ENCODE data around the gene KAZN.
"Not testable (repeated sequence)": the region's sequence is repeated elsewhere in the genome, so short reads cannot be mapped to it uniquely, and the experiment has no call there.

Gene KAZN

DNA sequence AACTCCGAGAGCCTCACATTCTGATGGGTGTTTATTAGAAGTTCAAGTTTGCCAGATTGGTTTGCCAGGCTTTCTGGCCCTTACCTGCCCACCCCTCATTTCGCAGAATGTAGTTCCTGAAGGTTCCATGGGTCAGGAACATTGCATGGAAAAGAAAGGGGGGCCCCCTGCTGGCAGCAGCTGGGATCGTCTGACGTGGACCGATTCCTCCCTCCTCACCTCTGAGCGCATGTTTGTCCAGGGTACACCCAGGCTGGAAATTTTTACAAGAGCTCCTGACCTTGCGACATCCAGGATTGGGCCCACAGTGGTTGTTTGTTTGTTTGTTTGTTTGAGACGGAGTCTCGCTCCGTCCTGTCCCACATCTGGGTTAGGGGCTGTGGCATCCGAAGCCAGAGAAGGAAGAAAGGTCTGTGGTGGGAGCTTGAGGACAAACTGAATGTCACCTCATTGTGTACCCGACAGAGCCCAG is 429.1 kb downstream of the KAZN start:
- DNase-seq = peak; percentile 67

DNA sequence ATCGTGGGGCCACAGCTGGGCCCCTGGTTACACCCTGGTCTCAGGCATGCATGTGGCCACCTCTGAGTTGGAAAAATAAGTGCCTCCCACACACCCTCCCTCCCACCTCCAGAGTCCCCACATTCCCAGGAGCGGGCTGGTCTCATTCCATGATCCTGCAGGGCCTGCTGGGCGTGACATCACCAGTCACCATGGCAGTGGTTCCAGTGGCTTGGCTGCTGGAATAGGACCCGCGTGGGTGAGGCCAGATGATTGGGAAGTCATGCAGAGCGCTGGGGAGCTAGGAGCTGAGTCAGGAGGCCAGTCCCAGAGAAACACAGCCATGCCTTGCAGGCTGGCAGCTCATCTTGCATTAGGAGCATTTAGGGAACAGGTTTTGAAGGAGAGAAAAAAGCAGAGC is 429.6 kb downstream of the KAZN start:
- no peak for DNase-seq

DNA sequence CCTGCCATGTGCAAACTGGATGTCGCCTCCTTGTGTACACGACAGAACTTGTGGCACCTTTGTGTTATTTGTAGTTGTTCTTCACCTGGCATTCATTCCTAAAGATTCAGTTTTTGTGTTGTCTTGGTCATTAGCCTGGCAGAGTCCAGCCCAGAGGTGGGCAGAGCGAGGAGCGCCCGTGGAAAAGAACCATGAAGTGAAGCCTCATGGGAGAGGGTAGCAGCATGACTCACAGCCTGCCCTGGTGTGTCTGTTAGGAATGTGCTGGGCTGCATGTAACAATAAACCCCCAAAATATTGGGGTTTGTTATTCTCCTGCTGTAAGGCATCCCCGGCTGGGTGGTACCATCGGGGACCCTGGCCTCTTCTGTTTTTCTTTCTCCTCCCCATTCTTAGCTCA is 430.1 kb downstream of the KAZN start:
- DNase-seq = no peak

DNA sequence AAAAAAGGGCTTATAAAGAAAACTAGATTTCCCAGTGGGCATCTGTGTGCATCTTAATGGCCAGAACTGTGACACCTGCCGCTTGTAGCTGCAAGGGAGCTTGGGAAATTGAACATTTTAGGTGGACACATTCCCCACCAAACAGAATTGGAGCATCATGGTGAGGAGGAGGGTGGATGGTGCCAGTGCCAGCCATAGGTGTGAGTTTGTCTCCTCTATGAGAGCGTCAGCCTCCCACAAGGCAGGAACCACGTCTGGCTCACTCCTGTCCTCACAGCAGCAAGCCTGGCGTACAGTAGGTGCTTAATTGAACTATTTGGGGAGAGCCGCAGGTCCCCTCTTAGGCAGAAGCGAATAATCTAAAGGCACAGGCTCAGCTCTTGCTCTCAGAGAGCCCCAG is 430.6 kb downstream of the KAZN start:
- no peak for DNase-seq

DNA sequence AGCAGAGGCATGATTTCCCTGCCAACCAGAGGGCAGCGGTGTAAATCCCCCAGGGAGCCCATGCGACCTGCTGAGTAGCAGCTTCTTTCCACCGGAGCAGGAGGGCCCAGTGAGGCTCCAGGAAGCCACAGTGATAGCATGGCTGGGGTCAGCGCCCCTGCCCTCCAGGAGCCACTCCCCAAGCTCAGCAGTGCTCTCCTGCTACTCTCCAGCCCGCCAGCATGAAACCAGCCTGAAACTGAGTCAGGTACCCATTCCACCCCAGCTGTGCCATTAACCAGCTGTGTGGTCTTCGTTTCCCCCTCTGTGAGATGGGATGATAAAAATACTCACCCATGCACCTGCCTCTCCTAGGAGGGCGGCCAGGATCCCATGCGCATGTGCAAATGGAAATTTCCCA is 431.3 kb downstream of the KAZN start:
- DNase-seq = no peak

DNA sequence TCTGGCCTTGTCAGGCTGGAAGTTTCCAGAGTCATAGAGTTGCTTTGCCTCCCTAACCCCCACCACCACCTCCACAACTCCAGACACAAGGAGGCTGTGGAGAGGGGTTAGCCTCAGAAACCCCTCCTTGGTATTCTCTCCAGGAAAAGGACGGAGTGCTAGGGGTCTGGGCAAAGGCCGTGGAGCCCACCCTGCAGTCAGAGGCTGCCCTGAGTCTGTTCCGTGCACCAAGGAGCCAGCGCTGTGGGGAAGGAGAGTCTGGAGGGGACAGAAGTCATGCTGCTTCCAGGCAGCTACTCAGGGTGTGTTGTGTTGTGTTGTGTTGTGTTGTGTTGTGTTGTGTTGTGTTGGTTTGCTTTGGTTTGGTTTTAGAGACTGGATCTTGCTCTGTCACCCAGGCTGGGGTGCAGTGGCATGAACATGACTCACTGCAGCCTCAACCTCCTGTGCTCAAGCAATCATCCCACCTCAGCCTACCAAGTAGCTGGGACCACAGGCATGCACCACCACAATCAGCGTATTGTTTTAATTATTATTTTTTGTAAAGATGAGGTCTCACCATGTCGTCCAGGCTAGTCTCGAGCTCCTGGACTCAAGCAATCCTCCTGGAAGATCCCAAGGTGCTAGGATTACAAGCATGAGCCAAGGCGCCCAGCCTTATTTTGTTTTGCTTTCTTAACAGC is 432.9 kb downstream of the KAZN start:
- DNase-seq = no peak

DNA sequence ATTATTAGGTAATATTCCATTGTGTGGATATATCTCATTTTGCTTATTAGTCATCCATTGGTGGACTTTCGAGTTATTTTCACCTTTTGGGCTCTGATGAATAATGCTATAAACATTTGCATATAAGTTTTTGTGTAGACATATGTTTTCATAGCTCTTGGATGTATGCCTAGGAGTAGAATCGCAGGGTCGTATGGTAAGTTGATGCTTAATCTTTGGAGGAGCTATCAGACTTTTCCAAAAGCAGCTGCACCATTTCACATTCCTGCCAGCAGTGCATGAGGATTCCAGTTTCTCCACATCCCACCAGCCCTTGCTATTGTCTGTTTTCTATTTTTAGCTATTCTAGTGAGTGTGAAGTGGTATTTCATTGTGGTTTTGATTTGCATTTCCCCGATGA is 434.8 kb downstream of the KAZN start:
- no peak for DNase-seq

DNA sequence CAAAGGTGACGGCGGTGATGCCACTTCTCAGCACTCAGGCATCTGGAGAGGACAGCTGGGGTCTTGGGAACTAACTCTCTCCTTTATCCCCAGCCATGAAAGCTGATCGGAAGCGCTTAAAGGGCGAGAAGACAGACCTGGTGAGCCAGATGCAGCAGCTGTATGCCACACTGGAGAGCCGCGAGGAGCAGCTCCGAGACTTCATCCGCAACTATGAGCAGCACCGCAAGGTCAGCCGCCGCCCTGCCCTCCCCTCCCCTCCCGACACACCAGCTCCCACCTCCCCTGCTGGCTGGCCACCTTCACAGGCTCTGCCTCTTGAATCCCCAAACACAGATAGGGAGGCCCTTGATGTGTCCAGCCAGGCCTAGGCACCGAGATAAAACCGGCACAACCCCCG is 436.2 kb downstream of the KAZN start:
- DNase-seq = no peak

DNA sequence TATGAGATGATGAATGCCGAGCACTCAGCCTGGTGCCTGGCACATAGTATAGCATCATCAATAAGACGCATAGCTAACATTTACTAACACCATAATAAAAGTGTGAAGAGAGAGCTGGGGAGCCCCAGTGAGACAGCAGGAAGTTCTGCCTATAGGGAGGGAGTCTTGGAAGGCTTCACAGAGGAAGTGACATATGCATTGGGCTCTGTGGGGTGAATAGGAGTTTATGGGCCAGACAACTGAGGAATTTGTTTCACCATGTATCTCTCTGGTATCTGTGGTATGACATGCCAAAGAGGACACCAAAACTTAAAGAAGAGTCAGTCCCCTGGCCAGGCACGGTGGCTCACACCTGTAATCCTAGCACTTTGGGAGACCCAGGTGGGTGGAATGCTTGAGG is 436.8 kb downstream of the KAZN start:
- DNase-seq = no peak

DNA sequence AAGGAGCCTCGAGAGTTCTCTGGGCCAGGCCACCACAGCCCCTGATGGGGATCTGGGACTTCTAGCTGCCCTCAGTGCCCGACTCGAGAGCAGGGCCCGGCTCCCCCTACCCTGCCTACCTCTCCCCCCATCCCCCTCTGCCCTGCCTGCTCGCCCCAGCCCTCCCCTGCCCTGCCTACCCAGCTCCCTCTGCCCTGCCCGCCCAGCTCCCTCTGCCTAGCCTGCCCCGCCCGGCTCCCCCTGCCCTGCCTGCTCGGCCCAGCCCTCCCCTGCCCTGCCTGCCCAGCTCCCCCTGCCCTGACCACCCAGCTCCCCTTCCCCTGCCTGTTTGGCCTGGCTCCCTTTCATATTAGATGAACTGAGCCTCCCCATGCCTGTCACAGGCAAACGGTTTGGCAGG is 437.6 kb downstream of the KAZN start:
- no peak for DNase-seq

DNA sequence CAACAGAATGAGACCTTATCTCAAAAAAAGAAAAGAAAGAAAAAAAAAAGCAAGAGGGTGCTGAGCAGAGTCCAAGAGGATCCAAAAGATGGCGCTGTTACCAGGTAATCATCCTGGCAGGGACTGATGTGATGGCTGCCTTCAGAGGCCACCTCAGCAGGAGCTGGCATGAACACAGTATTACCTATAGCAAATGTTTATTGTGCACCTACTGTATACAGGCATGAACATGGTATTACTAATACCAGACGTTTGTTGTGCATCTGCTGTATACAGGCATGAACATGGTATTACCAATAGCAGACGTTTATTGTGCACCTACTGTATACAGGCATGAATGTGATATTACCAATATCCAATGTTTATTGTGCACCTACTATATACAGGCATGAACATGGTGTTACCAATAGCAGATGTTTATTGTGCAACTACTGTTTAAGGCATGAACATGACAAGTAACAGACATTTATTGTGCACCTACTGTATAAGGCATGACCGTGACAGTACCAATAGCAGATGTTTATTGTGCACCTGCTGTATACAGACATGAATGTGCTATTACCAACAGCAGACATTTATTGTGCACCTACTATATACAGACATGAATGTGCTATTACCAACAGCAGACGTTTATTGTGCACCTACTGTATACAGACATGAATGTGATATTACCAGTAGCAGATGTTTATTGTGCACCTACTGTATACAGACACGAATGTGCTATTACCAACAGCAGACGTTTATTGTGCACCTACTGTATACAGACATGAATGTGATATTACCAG is 439.9 kb downstream of the KAZN start:
- no peak for DNase-seq

DNA sequence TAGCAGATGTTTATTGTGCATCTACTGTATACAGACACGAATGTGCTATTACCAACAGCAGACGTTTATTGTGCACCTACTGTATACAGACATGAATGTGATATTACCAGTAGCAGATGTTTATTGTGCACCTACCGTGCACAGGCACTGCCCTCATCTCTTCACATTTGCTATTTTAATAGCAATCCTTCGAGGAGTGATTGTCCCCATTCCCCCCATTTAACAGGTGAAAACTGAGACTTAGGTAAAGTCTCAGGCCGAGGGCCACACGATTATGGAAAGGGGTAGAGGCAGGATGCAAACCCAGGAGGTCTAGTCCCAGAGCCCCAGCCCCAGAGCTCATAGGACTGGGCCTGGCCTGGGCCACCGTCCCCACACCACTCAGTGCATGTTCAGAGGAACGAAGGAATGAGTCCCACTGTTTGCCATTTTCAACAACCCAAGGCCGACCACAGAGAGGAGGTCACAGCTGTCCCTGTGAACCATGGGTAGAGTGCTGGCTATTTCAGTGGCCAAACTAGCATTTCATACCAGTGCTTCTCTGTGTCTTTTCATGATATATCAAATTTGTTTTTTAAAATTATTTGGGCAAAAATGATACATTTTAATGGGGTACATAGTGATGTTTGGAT is 440.6 kb downstream of the KAZN start:
- no peak for DNase-seq

DNA sequence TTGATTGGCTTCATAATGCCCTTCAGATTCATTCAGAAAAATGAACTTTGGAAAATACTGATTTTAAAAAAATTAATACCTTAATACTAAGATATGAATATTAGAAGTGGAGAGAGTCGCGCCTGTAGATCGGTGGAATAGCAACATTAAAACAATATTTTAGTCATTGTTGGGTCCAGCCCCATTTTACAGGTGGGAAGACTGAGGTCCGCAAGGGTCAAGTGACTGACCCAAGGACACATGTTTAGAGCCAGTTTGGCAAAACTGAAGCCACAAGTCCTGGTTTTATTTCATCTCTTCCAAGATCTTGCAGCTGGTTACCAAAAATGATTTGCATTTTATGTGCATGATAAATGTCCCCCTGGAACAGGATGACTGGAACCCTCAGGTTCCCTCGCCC is 441.4 kb downstream of the KAZN start:
- DNase-seq = no peak

DNA sequence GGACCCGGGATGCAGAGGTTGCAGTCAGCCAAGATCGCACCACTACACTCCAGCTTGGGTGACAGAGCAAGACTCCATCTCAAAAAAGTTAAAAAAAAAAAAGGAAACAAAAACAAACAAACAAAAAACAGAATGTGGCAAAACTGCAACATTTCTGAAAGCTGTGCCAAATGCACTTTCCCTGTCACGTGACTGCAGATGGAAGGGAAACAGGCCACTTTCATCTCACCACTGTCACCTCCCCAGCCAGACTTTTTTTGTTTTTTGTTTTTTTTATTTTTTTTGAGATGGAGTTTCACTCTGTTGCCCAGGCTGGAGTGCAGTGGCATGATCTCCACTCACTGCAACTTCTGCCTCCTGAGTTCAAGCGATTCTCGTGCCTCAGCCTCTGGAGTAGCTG is 442.2 kb downstream of the KAZN start:
- not testable (repeated sequence) for DNase-seq

DNA sequence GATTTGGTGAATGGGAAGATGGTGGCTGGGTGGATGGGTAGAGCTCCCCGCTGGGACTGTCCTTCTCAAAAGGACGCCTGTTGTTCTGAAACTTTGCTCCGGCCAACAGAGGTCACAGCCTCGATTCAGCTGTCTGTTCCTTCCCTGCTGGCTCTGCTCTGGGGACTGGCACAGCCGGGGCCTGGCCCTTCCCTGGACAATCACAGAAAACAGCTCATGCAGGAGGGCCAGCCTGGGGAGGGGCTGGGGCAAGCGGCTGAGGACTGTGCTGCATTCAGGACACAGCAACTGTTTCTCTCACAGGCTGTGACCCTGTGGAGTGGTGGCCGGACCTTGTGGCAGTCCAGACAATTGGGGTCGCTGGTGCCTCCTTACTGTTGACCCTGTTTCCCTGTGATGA is 444.4 kb downstream of the KAZN start:
- no peak for DNase-seq

DNA sequence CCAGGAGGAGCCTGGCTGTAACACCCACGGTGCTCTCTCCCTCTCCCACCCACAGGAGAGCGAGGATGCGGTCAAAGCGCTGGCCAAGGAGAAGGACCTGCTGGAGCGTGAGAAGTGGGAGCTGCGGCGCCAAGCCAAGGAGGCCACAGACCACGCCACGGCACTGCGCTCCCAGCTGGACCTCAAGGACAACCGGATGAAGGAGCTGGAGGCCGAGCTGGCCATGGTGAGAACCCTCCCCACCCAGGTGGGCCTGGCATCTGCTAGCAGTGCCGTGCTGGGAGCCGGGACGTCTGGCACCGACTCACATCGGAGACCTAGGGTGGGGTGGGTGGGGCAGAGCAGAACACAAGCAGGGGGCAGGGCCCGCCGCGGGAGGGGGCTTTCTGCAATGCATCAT is 445.4 kb downstream of the KAZN start:
- DNase-seq = no peak

DNA sequence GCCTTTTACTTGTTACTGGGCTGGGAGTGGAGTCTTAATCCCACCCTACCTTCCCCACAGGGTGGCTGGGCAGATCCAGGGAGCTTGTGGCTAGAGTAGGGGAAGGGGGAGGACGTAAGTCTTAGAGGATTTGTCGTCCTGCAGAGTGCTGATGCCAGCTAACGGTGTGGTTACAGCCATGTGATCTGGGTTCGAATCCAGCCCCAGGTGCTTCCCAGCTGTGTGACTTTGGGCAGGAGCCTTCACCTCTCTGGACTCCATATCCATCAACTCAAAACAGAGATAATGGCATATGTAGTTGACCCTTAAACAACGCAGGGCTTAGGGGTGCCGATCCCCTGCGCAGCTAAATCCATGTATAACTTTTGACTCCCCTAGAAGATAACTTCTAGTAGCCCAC is 446.6 kb downstream of the KAZN start:
- no peak for DNase-seq

DNA sequence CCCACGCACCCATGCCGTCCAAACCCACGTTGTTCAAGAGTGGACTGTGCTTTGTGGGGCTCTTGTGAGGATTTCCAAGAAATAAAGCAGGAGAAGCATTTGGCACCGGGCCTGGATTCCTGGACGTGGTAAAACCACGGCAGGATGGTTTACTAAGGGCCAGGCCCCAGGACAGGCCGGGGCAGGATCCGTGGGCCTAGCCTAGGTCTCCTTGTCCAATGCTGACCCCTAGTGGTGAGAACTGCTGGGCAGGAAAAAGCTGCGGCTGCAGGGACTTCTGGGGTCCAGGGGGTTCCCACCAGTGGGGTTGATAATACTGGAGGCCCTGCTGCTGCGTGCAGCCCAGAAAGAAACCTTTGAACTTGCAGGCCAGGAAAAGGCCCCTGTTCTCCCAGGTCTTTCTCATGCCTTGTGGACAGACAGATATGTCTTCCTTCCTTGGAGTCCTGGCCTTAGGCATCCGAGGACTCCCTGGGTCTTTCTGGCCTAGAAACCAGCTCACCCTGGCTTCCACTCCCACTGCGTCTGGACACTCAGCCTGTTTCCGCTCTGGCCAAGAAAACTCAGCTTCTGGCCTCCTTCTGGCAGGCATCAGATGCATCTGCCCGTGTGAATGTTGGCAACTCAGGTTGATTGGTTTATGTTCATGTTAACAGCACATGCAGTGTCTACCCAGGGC is 448.1 kb downstream of the KAZN start:
- peak; percentile 77 for DNase-seq

DNA sequence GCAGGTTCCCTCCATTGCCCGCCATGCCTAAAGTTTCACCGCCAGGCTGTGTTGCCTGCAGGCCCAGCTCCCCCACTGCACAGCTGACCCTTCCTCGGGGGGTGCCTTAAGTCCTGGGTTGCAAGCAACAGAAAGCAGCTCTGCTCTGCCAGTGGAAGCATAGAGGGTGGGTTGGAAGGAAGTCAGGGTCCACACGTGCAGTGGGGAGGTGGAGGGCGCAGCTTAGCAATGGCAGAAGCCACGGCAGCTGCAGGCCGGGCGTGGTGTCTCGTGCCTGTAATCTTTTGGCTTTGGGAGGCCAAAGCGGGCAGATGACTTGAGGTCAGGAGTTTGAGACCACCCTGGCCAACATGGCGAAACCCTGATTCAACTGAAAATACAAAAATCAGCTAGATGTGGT is 448.8 kb downstream of the KAZN start:
- no peak for DNase-seq

DNA sequence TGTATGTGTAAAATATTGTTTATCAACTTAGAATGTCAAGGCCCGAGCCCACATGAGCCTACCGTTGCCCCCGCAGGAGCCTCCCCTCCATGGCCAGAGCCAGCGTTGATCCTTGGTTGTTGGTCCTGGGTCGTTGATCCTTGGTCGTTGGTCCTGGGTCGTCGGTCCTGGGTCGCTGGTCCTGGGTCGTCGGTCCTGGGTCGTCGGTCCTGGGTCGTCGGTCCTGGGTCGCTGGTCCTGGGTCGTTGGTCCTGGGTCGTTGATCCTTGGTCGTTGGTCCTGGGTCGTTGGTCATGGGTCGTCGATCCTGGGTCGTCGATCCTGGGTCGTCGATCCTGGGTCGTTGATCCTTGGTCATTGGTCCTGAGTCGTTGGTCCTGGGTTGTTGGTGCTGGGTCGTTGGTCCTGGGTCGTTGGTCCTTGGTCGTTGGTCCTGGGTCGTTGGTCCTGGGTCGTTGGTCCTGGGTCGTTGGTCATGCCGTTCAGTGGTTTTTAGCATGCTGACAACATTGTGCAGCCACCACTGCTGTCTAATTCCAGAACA is 450.0 kb downstream of the KAZN start:
- no peak for DNase-seq

DNA sequence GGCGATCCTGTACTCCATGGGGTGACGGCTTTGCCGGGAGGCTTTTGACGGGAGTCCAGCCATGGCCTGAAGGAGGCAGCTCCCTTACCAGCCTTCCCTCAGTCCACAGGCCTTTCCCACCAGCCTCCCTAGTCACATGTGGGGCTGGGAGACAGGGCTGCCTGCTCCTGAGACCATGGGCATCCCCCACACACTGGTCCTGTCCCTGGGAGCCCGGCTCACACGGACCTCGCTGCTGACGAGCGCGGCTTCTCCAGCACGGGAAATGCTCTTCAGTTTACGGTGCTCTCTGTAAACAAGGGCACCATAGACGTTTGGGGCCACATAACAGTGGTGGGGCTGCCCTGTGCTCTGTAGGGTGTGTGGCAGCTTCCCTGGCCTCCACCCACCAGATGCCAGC is 450.6 kb downstream of the KAZN start:
- no peak for DNase-seq

DNA sequence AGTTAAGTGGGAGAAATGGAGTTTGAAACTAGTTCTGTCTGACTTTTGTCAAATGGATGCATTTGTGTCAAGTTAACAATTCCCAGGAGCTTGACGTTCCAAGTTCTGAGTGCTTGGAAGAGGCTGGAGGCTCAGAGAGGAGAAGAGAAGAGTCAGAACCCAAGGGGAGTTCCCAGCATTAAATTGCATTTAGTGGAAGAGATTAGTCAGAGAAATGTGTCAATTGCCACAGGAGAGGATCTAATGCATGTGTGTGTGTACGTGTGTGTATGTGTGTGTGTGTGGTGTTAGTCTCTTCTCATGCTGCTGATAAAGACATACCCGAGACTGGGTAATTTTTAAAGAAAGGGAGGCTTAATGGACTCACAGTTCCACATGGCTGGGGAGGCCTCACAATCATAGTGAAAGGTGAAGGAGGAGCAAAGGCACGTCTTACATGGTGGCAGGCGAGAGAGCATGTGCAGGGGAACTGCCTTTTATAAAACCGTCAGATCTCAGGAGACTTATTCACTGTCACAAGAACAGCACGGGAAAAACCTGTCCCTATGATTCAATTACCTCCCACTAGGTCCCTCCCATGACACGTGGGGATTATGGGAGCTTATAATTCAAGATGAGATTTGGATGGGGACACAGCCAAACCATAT is 453.5 kb downstream of the KAZN start:
- DNase-seq = no peak

DNA sequence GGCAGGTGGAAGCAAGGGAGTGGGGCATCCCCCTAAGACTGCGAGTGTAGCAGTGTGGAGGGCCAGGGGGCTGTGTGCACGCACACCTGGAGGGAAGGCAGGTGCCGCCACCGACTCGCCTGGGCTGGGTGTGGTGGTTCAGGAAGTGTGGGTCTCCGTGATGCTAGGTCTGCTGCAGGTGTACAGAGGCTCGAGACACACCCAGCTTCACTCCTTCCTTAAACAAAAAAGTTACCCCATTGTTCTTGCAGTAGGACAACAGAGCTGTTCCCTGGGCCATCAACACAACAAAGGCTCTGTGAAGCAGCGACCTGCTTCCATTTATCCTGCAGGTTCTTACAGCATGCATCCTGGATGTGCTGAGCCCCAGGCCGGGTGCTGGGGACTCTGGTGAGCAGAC is 454.7 kb downstream of the KAZN start:
- no peak for DNase-seq

Measured in activated CD8-positive, alpha-beta memory T cell treated with anti-CD3 and anti-CD28 coated beads for 24 hours (primary cell).